Measurements from ENCODE around the gene TBC1D24.

Gene TBC1D24

GRCh38 chr16:2514333-2515179 lies 39.6 kb downstream of the TBC1D24 start:
- no peak for DNase-seq
- Histone ChIP-seq H3K9me2 (replicated peaks; ENCODE audit: insufficient read depth, low read length) (no peaks in the 10 kb centered on the region), H2AFZ (ENCODE audit: low read length) (no peak overlapping the region), H3K36me3 (replicated peaks; ENCODE audit: insufficient read depth, low read length) (no peaks in the 10 kb centered on the region), H3K4me1 (ENCODE audit: low read length) (peaks cover 13% of the 10 kb centered on the region), H3K27me3 (replicated peaks; ENCODE audit: insufficient read depth, low read length) (no peaks in the 10 kb centered on the region), H3K9me3 (replicated peaks; ENCODE audit: insufficient read depth, low read length) (no peaks in the 10 kb centered on the region), H4K20me1 (ENCODE audit: insufficient read depth, low read length) (peaks cover 15% of the 10 kb centered on the region; the same call in 1 of the 2 replicates), H3K9ac (ENCODE audit: low read length) (peak overlapping the region; percentile 97), H3K4me2 (ENCODE audit: low read depth, low read length) (peak overlapping the region; percentile 81), H3K27ac (ENCODE audit: low read length) (peak overlapping the region; percentile 84; the same call in 1 of the 2 replicates), H3F3A (ENCODE audit: insufficient read depth, low read length) (peaks cover 6% of the 10 kb centered on the region; the same call in 1 of the 2 replicates), H3K79me2 (ENCODE audit: low read length) (peaks cover 58% of the 10 kb centered on the region), H3K4me3 (ENCODE audit: low read length) (peak overlapping the region; percentile 98)
- TF ChIP-seq EZH2phosphoT487 (IDR thresholded peaks at IDR 0.05; ENCODE audit: low read length) (no peak), CTCF (IDR thresholded peaks at IDR 0.05; ENCODE audit: low read length) (no peak), EZH2 (optimal IDR thresholded peaks at IDR 0.05; ENCODE audit: low read depth, low read length) (no peak)

- peaks cover 15% of the 10 kb centered on the region; the same call in 1 of the 2 replicates for H4K20me1 ChIP-seq (ENCODE audit: insufficient read depth, low read length)
- peak overlapping the region; percentile 18; the same call in 1 of the 2 replicates for H3K27ac ChIP-seq (ENCODE audit: low read length)
Observed at GRCh38 chr16:2515180-2515851, 40.4 kb downstream of the TBC1D24 start.

More at GRCh38 chr16:2515180-2515851, 40.4 kb downstream of the TBC1D24 start:
- H3K9me3 ChIP-seq (replicated peaks; ENCODE audit: insufficient read depth, low read length): no peaks in the 10 kb centered on the region
- H3K4me2 ChIP-seq (ENCODE audit: low read depth, low read length): peak overlapping the region; percentile 81
- peaks cover 9% of the 10 kb centered on the region for H3F3A ChIP-seq (ENCODE audit: insufficient read depth, low read length)
- no peak for DNase-seq
- no peak overlapping the region for H2AFZ ChIP-seq (ENCODE audit: low read length)
- peaks cover 13% of the 10 kb centered on the region for H3K4me1 ChIP-seq (ENCODE audit: low read length)
- H3K27me3 ChIP-seq (replicated peaks; ENCODE audit: insufficient read depth, low read length): no peaks in the 10 kb centered on the region
- H3K79me2 ChIP-seq (ENCODE audit: low read length): peaks cover 62% of the 10 kb centered on the region
- peak overlapping the region; percentile 98 for H3K4me3 ChIP-seq (ENCODE audit: low read length)
- no peak for TF ChIP-seq CTCF (IDR thresholded peaks at IDR 0.05; ENCODE audit: low read length)
- no peak for TF ChIP-seq EZH2phosphoT487 (IDR thresholded peaks at IDR 0.05; ENCODE audit: low read length)
- no peak for TF ChIP-seq EZH2 (optimal IDR thresholded peaks at IDR 0.05; ENCODE audit: low read depth, low read length)
- no peaks in the 10 kb centered on the region for H3K9me2 ChIP-seq (replicated peaks; ENCODE audit: insufficient read depth, low read length)
- H3K9ac ChIP-seq (ENCODE audit: low read length): peak overlapping the region; percentile 74
- H3K36me3 ChIP-seq (replicated peaks; ENCODE audit: insufficient read depth, low read length): no peaks in the 10 kb centered on the region

Data from MM.1S (cell line).